ES-I3 (cell line): Measurements from ENCODE around the gene CUL5.
"Not testable (repeated sequence)": the region's sequence is repeated elsewhere in the genome, so short reads cannot be mapped to it uniquely, and the experiment has no call there.

Experiments used
- H3K36me3 ChIP-seq: 2 replicates; pipeline ENCODE4 v1.6.1; 2013; ENCODE audit warnings: mild to moderate bottlenecking, low read length, control low read depth, moderate library complexity; ENCODE audit not compliant: insufficient read depth
- H3K4me1 ChIP-seq: 2 replicates; pipeline ENCODE4 v1.6.1; 2013; ENCODE audit warnings: mild to moderate bottlenecking, control low read depth, low read length; ENCODE audit not compliant: insufficient read depth
- H3K9ac ChIP-seq: 2 replicates; pipeline ENCODE4 v1.6.1; 2013; ENCODE audit warnings: low read depth, mild to moderate bottlenecking, low read length, moderate library complexity
- H3K9me3 ChIP-seq: 2 replicates; pipeline ENCODE4 v1.6.1; 2013; ENCODE audit warnings: mild to moderate bottlenecking, low read length, moderate library complexity; ENCODE audit not compliant: control insufficient read depth, insufficient read depth

Gene CUL5

GRCh38 chr11:108115500-108116140, 106.9 kb downstream of the CUL5 start:
- H3K9ac ChIP-seq: no peak overlapping the region
- H3K4me1 ChIP-seq: no peaks in the 10 kb centered on the region
- H3K9me3 ChIP-seq: no peaks in the 10 kb centered on the region
- no peaks in the 10 kb centered on the region for H3K36me3 ChIP-seq

GRCh38 chr11:108117746-108118371, 109.2 kb downstream of the CUL5 start:
- Histone ChIP-seq H3K36me3 (no peaks in the 10 kb centered on the region), H3K9me3 (no peaks in the 10 kb centered on the region), H3K9ac (no peak overlapping the region), H3K4me1 (no peaks in the 10 kb centered on the region)

DNA sequence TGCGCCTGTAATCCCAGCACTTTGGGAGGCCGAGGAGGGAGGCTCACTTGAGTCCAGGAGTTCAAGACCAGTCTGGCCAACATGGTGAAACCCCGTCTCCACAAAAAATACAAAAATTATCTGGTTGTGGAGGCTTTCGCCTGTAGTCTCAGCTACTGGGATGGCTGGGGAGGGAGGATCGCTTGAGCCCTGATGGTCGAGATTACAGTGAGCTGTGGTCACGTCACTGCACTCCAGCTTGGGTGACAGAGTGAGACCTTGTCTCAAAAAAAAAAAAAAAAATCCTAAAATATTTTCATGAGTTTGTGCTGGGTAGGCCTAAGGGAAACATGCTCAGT, 112.2 kb downstream of the CUL5 start:
- not testable (repeated sequence) for H3K4me1 ChIP-seq, H3K36me3 ChIP-seq, H3K9me3 ChIP-seq
- H3K9ac ChIP-seq: peak overlapping the region; percentile 95; the same call in 1 of the 2 replicates

- Histone ChIP-seq H3K4me1 (0 out of 2 replicates have a peak, but pooled peaks cover 3% of the 10 kb centered on the region), H3K9ac (peak within 1 kb of the TSS; percentile 95), H3K9me3 (no peaks in the 10 kb centered on the region), H3K36me3 (no peaks in the 10 kb centered on the region)
Observed at GRCh38 chr11:108121274-108122155, 112.8 kb downstream of the CUL5 start, which contains the start of gene ACAT1. TSS of gene ACAT1 (plus strand) at chr11:108121567. CDS start at chr11:108121607, 40 bp downstream.

- no peaks in the 10 kb centered on the region for H3K9me3 ChIP-seq
- 0 out of 2 replicates have a peak, but pooled peaks cover 3% of the 10 kb centered on the region for H3K4me1 ChIP-seq
- no peaks in the 10 kb centered on the region for H3K36me3 ChIP-seq
- H3K9ac ChIP-seq: peak overlapping the region; percentile 95; the same call in 1 of the 2 replicates
Observed at GRCh38 chr11:108122166-108122628, 113.5 kb downstream of the CUL5 start.

DNA sequence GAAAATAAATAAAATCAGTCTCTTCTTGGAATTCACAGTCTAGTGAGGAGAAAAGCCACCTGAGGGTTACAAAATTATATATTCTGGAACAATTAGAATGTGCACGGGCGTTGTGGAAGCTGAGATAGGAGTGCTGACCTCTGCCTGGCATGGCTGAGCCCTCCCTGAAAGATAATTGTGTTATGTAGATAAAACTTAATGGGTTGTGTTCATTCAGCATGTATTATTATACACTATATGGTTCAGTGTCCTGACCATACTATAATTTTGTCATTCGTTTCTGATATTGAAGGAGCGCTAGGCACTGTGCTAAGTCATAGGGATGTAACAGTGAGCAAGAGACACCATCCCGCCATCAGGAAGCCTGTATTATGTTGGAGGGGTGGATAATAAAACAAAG, 116.4 kb downstream of the CUL5 start:
- Histone ChIP-seq H3K4me1 (0 out of 2 replicates have a peak, but pooled peaks cover 3% of the 10 kb centered on the region), H3K9ac (no peak overlapping the region), H3K9me3 (no peaks in the 10 kb centered on the region), H3K36me3 (no peaks in the 10 kb centered on the region)

GRCh38 chr11:108128772-108129171, 120.1 kb downstream of the CUL5 start:
- H3K36me3 ChIP-seq: no peaks in the 10 kb centered on the region
- H3K9ac ChIP-seq: no peak overlapping the region
- H3K9me3 ChIP-seq: no peaks in the 10 kb centered on the region
- 0 out of 2 replicates have a peak, but pooled peaks cover 3% of the 10 kb centered on the region for H3K4me1 ChIP-seq

GRCh38 chr11:108131993-108132392, 123.3 kb downstream of the CUL5 start:
- H3K9ac ChIP-seq: no peak overlapping the region
- H3K4me1 ChIP-seq: no peaks in the 10 kb centered on the region
- no peaks in the 10 kb centered on the region for H3K9me3 ChIP-seq
- no peaks in the 10 kb centered on the region for H3K36me3 ChIP-seq

- H3K36me3 ChIP-seq, H3K9ac ChIP-seq, H3K4me1 ChIP-seq: not testable (repeated sequence)
Observed at GRCh38 chr11:108132993-108133538, 124.4 kb downstream of the CUL5 start.

DNA sequence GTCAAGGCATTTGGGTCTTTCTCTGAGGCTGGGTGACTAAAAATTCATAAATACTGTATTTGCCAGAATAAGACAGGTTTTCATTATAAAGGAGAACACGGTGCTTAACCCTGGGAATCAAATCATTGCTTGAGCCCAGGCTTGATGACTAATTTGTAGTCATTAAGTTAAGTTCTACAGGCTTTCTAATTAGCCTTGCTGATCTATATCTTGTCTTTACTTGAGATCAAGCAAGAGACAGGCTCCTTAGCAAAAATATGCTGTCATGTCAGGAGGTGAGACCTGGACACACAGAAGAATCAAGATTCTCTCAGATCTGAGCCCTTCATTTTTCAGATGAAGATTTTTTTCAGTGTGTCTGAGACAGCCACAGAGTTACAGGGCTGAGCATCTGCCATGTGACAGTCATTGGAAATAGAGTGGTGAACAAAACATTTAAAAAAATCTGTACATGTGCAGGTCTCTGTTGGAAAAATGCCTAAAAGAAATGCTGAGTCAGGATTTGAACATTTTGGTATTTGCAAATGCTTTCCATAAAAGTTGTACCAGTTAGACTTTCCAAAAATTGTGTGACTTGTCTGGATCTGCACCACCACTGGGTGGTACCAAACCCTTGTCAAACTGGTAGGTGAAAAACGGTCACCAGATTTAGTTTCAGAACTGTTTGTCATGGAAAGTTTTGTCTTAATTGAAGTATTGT, 127.3 kb downstream of the CUL5 start:
- no peak overlapping the region for H3K9ac ChIP-seq
- H3K36me3 ChIP-seq: no peaks in the 10 kb centered on the region
- H3K9me3 ChIP-seq: no peaks in the 10 kb centered on the region
- H3K4me1 ChIP-seq: no peaks in the 10 kb centered on the region

More at GRCh38 chr11:108132993-108133538, 124.4 kb downstream of the CUL5 start:
- not testable (repeated sequence) for H3K9me3 ChIP-seq

DNA sequence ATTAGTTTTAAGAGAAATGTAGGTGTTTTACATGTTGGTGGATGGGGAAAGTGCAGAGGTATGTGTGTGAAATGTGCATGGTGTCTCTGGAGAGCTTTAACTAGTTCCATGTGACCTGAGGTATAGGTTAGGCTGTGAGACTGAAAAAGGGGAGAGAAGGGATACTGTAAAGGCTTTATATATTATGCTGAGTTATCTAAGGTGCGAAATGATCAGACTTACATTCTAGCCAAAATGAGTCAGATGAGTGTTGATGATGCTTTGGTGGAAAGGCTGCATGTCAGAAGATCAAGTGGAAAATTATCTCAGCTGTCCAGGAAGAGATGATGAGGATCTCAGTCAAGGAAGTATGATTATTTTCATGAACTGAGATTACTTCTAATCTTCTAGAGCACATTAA, 128.5 kb downstream of the CUL5 start:
- Histone ChIP-seq H3K36me3 (0 out of 2 replicates have a peak, but pooled peaks cover 3% of the 10 kb centered on the region), H3K9me3 (no peaks in the 10 kb centered on the region)

DNA sequence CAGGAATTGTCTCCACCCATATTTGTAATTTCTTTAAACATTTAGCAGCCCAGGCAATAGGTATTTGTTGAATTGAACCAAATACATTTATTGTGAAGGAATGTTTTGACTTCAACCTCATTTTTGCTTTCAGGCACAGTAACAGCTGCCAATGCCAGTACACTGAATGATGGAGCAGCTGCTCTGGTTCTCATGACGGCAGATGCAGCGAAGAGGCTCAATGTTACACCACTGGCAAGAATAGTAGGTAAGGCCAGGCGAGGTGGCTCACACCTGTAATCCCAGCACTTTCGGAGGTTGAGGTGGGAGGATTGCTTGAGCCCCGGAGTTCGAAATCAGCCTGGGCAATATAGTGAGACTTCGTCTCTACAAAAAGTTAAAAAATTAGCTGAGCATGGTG, 133.6 kb downstream of the CUL5 start:
- H3K4me1 ChIP-seq: no peaks in the 10 kb centered on the region
- no peak overlapping the region for H3K9ac ChIP-seq
- peaks cover 31% of the 10 kb centered on the region for H3K36me3 ChIP-seq
- no peaks in the 10 kb centered on the region for H3K9me3 ChIP-seq

More for the DNA sequence above, 128.5 kb downstream of the CUL5 start:
- H3K4me1 ChIP-seq: no peaks in the 10 kb centered on the region
- H3K9ac ChIP-seq: no peak overlapping the region

DNA sequence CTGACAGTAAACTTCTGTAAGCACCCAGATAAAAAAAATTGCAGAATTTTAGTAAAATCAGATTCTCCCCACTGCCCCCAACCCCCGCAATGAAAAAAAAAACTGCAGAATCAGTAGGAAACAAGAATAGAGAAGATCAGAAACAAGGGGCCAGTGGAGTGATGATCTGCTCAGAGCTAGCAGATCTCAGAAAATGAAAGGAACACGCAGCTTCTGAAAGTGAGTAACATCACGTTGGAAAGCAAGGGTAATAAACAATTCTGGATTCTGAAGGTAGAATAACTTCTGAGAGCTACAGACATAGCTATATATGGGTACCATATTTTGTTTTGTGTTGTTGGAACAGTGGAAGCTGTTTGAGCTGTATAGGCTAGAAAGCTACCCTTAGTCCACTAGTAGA, 135.9 kb downstream of the CUL5 start:
- Histone ChIP-seq H3K36me3 (peaks cover 33% of the 10 kb centered on the region), H3K9ac (no peak overlapping the region), H3K4me1 (no peaks in the 10 kb centered on the region), H3K9me3 (no peaks in the 10 kb centered on the region)

DNA sequence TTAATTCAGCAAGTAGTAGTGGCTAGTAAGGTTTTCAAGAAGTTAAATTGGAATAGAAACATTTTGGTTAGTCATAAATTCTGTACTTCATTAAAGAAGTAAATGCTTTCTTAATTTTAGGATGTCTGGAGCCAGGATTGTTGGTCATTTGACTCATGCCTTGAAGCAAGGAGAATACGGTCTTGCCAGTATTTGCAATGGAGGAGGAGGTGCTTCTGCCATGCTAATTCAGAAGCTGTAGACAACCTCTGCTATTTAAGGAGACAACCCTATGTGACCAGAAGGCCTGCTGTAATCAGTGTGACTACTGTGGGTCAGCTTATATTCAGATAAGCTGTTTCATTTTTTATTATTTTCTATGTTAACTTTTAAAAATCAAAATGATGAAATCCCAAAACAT, 138.5 kb downstream of the CUL5 start:
- Histone ChIP-seq H3K36me3 (peaks cover 42% of the 10 kb centered on the region), H3K9ac (no peak overlapping the region), H3K9me3 (no peaks in the 10 kb centered on the region), H3K4me1 (no peaks in the 10 kb centered on the region)
